GM19099 (cell line): ENCODE data around the gene TNRC6B.

Source experiments
- POLR2A ChIP-seq: IDR thresholded peaks from 3 replicates; pipeline ENCODE4 v1.6.1; 2011; ENCODE audit warnings: low read depth; ENCODE audit not compliant: insufficient read length; ENCODE audit errors: extremely low read depth

TNRC6B gene

GRCh38 chr22:40312050-40312449, 134.3 kb downstream of the TNRC6B start:
- TF ChIP-seq POLR2A = no peak

DNA sequence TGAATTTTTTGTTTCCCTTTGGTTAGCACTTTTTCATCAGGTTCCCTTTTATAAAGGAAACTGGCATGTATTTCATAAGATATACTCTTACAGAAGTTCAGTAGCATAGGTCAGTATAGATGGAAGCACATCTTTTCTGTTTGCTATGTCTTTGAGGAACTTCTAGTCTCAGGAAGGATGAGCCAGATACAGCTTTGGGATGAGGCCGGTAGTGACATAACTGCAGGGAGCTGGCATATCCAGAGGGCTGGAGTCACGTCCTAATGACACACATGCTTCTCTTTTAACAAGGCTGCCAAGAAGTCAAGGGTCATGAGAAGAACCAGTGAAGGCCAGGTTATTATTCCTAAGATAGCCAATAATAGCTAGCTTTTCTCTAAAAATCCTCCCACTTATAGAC, 135.3 kb downstream of the TNRC6B start:
- no peak for TF ChIP-seq POLR2A

DNA sequence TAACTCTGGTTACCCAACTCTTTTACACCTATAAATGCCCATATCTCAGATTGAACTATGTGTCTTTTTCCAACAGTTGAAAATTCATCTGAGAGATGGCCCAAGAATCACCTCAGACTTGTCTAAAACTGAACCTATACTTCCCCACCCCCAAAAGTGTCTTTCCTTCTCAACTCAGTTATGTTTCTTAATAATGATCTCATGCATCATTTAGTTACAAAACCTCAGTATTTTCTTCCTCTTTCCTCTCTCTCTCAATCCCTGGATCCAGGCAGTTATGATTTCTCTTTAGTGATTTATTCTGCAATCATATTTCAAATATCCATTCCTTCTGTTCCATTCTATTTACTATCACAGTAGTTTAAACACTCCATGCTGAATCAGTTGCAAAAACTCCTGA, 136.3 kb downstream of the TNRC6B start:
- TF ChIP-seq POLR2A = no peak

- TF ChIP-seq POLR2A = no peak
Measured at GRCh38 chr22:40320687-40321086, 143.0 kb downstream of the TNRC6B start.

GRCh38 chr22:40322021-40322420, 144.3 kb downstream of the TNRC6B start:
- no peak for TF ChIP-seq POLR2A

DNA sequence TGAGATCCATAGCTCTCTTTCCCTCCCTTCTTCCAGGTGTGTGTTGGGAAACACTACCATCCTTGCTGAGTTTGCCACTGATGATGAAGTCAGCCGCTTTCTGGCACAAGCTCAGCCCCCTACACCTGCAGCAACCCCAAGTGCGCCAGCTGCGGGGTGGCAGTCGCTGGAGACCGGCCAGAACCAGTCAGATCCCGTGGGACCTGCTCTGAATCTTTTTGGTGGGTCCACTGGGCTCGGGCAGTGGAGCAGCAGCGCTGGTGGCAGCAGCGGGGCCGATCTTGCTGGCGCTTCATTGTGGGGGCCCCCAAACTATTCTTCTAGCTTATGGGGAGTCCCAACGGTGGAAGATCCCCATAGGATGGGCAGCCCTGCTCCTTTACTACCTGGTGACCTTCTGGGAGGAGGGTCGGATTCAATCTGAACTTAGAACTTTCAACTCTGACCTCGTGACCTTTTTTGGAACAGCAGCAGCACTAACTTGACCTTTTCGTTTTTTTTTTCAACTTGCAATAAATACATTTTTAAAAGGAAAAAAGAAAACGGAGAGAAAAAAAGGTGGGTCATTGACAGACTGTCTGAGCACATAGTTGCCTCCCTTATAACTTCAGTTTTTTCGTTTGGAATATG, 145.2 kb downstream of the TNRC6B start:
- TF ChIP-seq POLR2A = no peak

- TF ChIP-seq POLR2A = no peak
Measured at GRCh38 chr22:40323681-40324171, 146.0 kb downstream of the TNRC6B start.

- TF ChIP-seq POLR2A = no peak
Measured at GRCh38 chr22:40324468-40325305, 147.0 kb downstream of the TNRC6B start.

- TF ChIP-seq POLR2A = no peak
Measured at GRCh38 chr22:40325315-40325714, 147.6 kb downstream of the TNRC6B start.

- no peak for TF ChIP-seq POLR2A
Measured at GRCh38 chr22:40326905-40327735, 149.4 kb downstream of the TNRC6B start.

GRCh38 chr22:40328546-40329456, 151.1 kb downstream of the TNRC6B start:
- TF ChIP-seq POLR2A = no peak

DNA sequence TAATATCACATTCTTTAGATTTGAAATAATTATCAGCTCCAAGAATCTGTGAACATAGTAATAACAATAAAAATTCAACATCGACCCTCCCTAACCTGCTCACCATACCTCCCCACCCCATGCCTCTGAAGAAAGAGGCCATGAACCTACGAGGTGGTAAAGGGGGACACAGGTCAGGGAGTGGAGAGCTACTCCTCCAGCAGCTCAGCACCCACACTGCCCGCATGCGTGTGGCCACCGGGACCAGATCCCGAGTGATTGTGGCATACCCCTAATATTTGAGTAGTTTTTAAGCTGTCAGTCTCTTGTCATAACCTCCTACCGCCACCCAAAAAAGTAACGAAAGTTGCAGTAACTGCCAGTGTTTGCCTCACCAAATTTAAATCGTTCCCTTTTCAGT, 151.7 kb downstream of the TNRC6B start:
- no peak for TF ChIP-seq POLR2A

DNA sequence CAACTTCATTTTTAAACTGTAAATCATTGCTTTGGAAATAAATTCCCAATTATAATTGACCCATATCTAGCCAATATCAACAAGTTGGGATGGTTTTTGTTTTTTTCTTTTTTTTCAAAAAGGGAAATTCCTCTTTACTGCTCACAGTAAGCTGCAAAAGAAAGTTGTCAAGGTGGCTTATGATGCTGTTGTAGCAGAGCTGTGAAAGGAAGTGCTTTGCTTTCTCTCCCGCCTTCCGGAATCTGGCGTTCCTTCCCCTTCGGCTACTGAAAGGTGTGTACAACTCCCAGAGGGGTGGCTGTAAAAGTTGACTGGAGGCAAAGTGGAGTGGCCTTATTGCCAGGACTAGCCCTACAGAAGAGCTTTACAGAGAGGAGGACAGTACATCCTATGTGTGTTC, 152.4 kb downstream of the TNRC6B start:
- TF ChIP-seq POLR2A = no peak

DNA sequence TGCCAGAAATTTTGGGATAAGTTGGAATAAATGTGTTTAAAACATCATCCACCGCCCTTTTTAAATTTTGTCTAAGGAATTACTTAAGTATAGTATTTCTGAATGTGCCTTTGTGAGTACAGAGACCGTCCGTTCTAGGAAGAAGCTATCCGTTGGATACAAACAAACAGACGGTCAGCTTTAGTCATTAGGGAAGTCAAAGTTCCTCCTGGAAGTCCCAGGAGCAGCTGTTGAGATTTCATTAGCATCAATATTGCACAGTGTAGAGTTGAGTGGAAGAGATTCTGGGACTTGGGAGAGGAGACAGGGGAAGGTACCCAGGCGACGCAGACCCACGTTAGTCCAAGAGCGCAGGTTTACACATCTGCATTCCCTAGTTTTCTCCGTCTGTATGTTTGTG, 152.9 kb downstream of the TNRC6B start:
- TF ChIP-seq POLR2A = no peak
